ENCODE results near the gene ACSF3.
"Not testable (repeated sequence)": the region's sequence is repeated elsewhere in the genome, so short reads cannot be mapped to it uniquely, and the experiment has no call there.

ACSF3 gene

DNA sequence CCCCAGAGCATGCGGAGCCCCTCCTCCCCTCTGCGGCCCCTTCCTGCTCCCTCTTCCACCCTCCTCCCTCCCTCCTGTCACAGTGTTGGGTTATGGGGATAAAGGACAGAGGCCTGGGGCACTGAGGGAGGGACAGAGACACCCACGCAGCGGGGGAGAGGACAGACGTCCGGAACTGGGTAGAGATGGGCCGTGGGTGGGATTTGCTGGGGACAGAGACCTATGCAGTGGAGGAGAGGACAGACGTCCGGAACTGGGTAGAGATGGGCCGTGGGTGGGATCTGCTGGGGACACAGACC lies 72.0 kb downstream of the ACSF3 start:
- DNase-seq = not testable (repeated sequence)

DNA sequence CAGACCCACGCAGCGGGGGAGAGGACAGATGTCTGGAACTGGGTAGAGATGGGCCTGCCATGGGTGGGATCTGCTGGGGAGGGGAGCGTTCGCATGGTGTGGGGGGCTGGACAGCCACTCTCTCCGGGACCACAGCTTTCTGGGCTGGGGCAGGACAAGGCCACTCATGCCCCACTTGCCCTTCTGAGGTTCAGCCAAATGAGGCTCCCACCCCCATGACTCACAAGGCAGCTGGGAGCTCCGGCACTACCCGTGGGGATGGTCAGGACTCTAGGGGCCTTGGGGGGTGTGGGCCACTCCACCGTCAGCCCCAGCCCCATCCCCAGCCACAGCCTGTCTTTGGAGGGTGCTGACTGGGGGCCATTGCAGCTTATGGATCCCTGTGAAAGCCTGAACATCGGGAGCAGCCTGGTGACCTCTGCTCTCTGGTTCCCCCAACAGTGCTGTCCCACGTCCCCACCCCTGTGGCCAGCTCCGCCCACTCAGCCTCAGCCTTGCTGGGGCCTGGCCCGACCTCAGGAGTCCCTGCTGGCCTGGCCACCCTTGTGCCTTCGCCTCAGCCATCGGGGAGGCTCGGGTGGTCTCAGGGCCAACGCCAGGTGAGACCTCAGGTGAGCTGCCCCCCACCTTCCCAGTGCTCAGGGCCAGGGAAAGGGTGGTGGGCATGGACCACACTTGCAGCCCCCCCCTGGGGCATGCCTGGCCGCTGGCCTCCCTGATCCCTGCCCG lies 73.2 kb downstream of the ACSF3 start:
- no peak for DNase-seq

- peak; percentile 36 for DNase-seq
Observed at GRCh38 chr16:89167425-89167941, 73.8 kb downstream of the ACSF3 start.

GRCh38 chr16:89168381-89169189 lies 74.9 kb downstream of the ACSF3 start:
- no peak for DNase-seq

GRCh38 chr16:89169778-89170177 lies 76.1 kb downstream of the ACSF3 start:
- DNase-seq = no peak

DNA sequence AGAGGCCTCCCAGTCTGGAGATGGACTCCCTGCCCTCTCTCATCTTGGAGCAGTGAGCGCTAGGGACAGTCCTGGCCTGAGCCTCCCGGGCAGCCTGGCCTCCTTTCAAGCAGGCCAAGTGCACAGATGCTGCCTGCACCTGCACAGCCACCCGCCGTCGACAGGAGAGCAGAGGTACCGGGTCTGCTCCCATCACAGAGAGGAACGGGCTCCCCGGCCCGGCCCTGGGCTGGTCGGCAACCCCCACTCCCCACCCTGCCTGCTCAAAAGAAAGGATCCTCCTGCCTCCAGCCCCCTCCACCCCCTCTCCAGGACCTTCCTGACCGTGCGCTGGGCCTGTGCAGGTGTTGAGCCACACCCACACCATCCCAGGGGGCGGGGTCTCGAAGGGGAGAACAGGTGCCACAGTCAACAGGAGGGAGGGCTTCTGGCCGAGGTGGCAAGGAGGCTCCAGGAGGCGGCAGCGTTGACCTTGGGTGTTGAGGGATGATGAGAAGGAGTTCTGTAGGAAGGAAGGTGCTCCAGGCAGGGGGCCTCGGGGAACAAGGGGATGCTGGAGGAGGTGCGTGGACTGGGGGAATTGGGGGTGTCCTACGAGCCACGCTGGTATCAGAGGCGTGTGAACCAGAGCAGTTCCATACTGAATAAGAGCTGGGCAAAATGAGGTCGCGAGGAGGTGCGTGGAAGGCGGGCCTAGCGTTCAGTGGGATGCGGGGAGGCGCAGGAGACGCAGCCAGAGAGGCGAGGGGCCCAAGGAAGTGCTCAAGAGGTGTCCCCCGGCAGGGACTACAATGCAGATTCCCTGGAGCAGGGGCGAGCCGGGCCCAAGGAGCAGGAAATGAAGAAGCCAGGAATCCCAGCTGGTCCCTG lies 76.9 kb downstream of the ACSF3 start:
- peak; percentile 50 for DNase-seq

DNA sequence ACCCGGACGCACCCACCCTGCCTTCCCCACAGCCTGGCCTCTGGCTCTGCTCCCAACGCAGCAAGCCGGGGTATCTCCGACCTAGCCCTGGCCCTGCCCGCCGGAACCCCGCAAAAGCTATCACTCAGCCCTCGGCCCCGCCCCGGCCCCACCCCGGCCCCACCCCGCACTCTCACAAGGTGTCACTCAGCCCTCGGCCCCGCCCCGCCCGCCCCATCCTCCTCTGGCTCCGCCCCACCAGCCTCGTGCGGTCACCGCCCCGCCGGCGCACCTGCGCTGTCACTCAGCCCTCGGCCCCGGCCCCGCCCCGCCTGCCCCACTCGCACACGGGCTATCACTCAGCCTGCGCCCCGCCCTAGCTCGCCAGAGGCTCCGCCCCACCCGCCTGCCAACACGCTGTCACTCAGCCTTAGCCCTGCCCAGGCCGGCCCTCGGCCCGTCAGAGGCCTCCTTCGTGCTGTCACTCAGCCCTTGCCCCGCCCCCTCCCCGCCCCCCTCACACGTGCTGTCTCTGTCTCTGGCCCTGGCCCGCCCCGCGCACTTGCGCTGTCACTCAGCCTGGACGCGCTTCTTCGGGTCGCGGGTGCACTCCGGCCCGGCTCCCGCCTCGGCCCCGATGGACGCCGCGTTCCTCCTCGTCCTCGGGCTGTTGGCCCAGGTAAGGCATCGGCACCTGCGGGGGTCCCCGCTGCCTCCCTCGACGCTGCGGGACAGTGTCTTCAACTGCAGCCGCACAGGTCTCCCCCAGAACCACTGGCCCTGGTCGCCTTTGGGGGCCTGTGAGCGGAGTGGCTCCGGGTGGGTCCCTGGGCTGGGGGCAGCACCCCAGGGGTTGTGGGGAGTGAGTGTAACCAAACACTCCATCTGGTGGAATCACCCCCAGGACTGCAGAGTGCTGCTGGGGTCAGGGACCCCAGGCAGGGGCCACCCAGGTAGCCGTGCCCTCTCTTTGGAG lies 77.8 kb downstream of the ACSF3 start, which contains the start of gene CDH15:
Gene CDH15 (plus strand): TSS at position 533 of the 955 bp plus-strand sequence. CDS start 84 bp downstream, at position 617.
- peak; percentile 84 for DNase-seq

GRCh38 chr16:89172171-89172527 lies 78.5 kb downstream of the ACSF3 start:
- DNase-seq = no peak

DNA sequence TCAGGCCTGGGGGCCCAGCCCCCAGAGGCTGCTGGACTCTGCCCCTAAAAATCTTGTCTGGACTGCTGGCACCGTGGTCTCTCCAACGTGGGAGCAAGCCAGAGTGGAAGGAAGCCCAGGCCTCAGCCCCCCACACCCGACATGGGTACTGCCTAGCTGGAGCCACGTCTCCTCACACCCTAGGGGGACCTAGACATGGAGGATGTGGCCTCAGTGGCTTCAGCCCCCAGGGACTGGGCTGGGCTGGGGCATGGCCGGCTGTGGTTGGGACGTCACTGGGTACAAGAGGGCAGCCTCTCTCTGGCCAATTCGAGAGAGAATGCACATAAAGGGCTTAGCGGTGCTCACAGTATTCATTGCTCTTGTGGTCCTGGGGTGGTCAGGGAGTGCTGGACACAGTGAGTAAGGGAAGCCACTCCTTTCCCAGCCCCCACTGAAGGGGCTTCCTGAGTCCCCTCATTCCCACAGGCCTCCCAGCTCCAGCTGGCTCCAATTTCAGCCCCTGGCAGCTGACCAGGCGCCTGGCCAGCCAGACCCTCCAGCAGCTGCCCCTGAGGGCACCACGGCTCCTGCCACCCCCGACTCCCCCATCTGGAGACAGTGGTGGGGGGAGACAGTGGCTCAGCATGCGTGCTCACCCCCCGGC lies 79.0 kb downstream of the ACSF3 start:
- DNase-seq = no peak

DNA sequence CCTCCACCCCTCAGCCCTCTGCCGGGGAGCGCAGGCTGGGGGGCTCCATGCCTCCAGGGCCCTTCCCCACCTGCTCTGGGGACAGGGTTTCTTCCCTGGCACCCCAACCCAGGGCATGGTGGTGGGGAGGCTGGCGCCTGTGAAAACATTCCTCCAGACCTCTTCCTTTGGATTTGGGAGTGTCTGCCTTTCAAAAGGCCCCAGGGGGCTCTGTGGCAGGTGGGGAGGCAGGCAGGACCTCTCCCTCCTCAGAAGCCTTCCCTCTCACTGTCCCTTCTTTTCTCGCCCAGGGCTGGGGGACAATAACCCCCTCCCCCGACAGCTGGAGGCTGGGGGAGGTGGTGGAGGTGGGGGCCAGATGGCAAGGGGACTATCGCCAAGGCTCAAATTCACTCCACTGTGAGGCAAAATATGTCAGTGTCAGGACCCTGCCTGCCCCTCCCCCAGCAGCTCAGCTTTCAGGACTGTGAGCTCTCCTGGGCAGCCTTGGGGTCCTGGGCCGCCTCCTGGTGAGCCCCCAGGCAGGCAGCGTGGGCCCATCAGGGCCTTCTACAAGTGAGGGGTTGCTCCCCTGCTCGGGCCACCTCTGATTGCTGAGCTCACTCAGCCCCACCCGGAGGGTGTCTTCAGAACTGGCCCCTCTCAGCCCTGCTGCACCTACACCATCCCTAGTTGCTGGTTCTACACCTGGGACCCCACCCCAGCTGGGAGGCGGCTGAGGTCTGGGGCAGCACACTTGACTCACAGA lies 79.7 kb downstream of the ACSF3 start:
- no peak for DNase-seq

DNA sequence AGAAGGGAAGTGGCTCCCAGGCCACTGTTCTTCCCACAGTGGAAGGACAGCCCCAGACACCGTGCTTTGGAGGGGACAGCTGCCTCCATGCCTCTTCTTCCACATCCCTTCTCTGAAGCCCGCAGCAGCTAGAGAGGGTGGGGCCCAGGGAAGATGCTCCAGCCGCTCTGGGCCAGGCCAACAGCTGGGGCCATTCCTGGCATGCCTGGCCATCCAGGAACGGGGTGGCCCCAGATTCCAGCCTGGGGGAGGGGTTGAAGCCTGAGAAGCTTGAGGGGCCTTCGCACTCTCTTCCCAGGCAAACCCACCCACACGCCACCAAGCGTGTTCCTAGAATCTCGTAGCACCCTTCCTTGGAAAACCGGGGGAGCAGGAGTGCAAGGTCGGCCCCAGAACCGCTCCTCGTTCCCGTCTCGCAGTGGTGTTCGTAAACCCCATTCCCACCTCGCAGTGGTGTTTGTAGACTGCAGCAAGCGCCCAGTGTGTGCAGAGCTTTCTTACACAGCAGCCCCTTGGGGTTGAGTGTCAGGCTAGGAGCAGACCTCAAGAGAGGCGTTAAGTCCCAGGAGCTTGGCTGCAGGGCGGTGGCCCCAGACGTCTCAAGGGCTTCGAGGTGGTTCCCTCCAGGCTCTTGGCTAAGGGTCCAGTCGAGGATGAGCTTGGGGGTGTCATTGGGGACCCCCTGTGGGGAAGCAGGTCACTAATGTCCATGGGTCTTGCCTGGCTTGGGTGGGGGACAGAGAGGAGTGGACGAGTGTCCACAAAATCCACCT lies 80.6 kb downstream of the ACSF3 start:
- DNase-seq = no peak

GRCh38 chr16:89174877-89175276 lies 81.2 kb downstream of the ACSF3 start:
- no peak for DNase-seq

- DNase-seq = no peak
Observed at GRCh38 chr16:89175280-89176146, 81.9 kb downstream of the ACSF3 start.

- no peak for DNase-seq
Observed at GRCh38 chr16:89176147-89176690, 82.6 kb downstream of the ACSF3 start.

DNA sequence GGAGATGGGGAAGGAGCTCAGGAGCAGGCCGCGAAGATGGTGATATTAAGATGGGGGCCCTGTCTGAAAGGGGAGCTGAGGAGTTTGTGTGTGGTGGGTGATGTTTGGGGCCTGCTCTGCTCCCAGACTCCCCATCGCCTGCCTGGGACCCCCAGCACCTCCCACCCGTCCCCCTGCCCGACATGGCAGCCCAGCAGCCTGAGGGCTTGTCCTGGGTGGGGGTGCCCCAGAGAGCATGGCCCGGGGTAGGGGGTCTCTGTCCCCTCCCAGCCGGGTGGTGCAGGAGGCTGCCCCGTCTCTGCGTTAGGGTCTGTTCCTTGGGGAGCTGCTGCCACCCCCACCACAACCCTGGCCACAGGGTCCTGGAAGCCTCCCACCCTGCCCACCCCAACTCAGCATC lies 83.1 kb downstream of the ACSF3 start:
- no peak for DNase-seq

- no peak for DNase-seq
Observed at GRCh38 chr16:89177501-89177900, 83.8 kb downstream of the ACSF3 start.

GRCh38 chr16:89178453-89179147 lies 84.9 kb downstream of the ACSF3 start:
- no peak for DNase-seq

GRCh38 chr16:89179148-89179484 lies 85.5 kb downstream of the ACSF3 start:
- DNase-seq = no peak

All from NCI-H526 treated with DMSO at 0.1 percent for 48 hours (cell line).